Keratinocyte (primary cell): ENCODE data around the gene C4orf54.

Source experiments
- CTCF ChIP-seq, 3 experiments: IDR thresholded peaks in 1 of 3; conservative IDR thresholded peaks in 1 of 3; optimal IDR thresholded peaks in 1 of 3; 2 replicates in 2 of 3; 3 replicates in 1 of 3; pipeline versions ENCODE3 to v1.5.1; 2011; ENCODE audit warnings: low read length in 3 of 3, mild to moderate bottlenecking in 3 of 3, moderate library complexity in 2 of 3, control low read depth in 1 of 3, inconsistent platforms in 1 of 3; ENCODE audit not compliant: insufficient read depth in 2 of 3; ENCODE audit errors: extremely low read depth in 1 of 3
- EZH2 ChIP-seq: IDR thresholded peaks from one replicate; pipeline ENCODE4 v1.6.1; 2012; ENCODE audit warnings: inconsistent platforms, mild to moderate bottlenecking, low read length, moderate library complexity

GRCh38 chr4:99679976-99680375, 22.3 kb upstream of the C4orf54 start:
- TF ChIP-seq CTCF (optimal IDR thresholded peaks at IDR 0.05 in 1 of 3, IDR thresholded peaks at IDR 0.05 in 1 of 3, conservative IDR thresholded peaks at IDR 0.05 in 1 of 3; ENCODE audit: extremely low read depth in 1 of 3, insufficient read depth in 2 of 3, low read length in 3 of 3), result no peak
- TF ChIP-seq EZH2, result no peak
